GM21619 (cell line): ENCODE data around the gene PRRC2C.

Experiments used
- ATAC-seq: cut with Tn5 transposase; IDR thresholded peaks from one replicate; pipeline ENCODE4 v1.9.1; 2021; ENCODE audit not compliant: unreplicated experiment

The PRRC2C gene

DNA sequence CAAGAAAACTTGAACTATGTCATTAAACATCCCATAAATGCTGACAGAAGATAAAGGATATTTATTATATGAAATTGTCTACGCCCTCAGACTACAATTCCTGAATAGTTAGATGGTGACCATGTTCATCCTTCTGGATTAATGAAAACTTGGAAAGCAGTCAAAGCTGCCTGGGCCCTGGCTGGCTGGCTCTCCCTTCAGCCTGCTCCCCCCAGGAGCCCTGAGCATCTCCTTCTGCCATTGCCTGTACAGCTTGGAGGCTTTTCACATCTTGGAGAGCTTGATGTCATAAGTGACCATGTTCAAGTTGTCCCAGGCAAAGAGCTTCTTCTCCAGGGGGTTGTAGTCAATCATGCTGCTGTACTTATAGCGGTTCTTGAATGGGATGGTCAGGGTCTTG is 150.3 kb downstream of the PRRC2C start:
- no peak for ATAC-seq

DNA sequence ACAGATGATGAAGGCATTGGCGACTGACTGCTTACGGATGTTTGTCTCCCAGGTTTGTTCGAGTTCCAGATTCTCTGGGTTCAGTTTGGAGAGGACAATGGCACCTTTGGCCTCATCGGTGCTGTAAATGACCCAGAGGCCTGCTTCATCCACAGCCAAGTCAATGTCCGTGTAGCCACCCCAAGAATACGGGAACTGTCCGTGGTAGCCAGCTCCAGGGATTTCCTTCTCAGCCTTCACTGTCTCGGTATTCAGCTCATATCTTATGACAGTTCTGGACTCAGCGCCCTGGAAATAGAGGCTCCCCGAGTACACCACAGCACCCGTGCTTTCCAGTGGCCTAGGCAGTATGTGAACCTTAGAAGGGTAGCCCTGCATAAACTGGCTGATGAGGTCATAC is 150.8 kb downstream of the PRRC2C start:
- no peak for ATAC-seq

DNA sequence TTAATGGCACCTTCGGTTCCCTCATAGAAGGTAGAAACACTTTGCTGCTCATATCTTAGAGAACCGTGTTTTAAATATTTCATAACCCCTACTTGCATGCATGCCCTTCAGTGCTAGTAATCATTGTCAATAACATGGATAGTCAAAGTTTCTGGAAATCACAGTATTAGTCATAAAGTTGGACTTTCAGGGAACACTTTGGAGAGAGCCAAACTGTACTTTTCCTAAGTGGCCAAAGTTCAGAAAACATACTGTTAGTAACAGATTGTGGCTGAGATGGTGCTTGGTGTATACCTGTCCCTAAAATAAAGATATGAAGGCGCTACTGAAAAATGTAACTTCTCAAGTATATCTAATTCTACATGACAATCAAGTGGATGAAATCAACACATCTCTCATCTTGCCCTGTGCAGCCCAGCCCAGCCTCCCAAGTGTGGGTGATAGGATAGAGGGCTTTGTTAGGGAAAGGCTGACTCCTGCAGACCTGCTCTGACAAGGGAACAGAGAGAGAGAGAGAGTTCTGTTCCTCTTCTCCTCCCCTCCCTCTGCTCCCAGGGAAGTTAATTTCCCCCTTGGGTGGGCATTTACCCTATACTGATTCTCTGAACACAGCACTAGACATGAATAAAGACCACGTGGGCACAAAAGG is 152.7 kb downstream of the PRRC2C start:
- ATAC-seq: no peak

DNA sequence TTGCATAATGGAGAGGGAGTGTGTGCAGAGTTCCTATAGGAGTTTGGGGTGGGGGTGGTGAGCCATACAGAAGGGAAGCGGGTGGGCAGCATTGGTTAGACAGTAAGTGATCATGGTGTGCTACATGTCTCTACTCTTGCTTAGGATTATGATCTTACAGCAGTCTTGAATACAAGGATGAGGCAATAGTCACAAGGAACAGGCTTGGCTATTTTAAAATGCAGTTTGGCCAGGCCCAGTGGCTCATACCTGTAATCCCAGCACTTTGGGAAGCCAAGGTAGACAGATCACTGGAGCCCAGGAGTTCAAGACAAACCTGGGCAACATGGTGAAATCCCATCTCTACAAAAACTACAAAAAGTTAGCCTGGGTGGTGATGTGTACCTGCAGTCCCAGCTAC is 154.9 kb downstream of the PRRC2C start:
- ATAC-seq: no peak

DNA sequence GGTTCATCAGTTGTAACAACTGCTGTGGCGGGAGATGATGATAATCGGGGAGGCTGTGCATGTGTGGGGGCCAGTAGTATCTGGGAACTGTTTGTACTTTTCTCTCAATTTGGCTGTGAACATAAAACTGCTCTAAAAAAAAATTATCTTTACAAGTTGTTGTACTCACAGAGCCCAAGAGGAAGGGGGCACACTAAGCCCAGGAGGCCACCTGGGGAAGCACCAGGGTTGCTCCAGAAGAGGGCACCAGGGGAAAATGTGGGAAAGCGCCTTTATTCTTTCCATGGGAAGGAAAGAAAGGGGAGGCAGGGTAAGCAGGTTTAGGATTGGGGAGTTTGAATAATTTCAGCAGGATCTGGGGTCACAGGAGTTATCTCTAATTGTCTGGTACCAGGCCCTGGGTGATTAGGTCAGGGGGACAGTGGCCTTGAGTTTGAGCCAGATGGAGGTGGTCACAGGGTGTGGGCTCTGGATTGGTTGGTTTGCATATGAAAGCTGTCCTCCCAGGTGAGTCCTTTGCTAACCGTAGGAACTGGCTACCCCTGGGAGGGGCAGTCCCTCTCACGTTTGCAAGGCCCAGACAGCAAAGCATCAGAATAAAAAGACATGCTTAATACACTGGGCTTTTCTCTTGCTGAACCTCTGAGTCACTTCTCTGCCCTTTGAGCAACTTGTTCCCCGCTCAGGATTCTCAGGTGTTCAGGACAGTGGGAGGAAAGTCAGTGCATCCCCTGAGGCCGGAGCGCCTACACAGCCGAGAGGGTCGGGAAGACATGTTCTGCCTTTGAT is 155.9 kb downstream of the PRRC2C start:
- no peak for ATAC-seq

DNA sequence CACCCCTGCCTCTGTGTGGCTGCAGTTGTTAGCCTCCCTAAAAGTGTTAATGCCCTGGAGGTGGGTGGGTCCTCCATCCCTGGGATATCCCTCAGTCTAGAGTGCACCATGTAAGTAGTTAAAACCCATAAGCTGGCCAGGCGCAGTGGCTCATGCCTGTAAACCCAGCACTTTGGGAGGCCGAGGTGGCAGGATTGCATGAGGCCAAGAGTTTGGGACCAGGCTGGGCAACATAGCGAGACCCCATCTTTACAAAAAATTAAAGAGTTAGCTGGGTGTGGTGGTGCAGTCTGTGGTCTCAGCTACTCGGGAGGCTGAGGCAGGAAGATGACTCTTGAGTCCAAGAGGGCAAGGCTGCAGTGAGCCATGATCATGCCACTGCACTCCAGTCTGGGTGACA is 156.9 kb downstream of the PRRC2C start:
- ATAC-seq: no peak
